ENCODE measurements around the gene ZFP3.

Gene ZFP3

DNA sequence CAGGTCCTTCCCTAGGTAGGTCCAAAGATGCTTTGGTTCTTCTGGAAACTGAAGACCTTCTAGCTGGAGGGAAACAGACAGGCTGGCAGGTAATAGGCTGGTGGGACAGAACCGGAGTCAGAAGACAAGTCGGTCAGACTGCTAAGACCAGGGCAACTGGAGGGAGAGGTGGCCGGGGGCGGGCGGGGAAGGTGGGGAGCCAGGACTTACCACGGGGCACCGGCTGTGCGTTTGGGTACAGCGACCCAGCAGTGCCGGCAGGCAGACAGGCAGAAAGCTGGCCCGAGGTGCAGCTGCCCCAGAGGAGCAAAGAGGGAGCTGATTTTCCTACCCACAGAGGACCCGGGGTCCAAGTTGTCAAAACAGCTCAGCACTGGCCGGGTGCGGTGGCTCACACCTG, 43.6 kb upstream of the ZFP3 start:
- Mint-ChIP-seq H3K36me3 (ENCODE audit: low read depth) (no peaks in the 10 kb centered on the region), H3K27me3 (ENCODE audit: low read depth) (peaks cover 45% of the 10 kb centered on the region), H3K4me1 (peaks cover 6% of the 10 kb centered on the region), H3K27ac (no peak overlapping the region), H3K4me3 (no peak overlapping the region), H3K9me3 (peaks cover under 1% of the 10 kb centered on the region)
- no peak for TF ChIP-seq CTCF (IDR thresholded peaks at IDR 0.05; ENCODE audit: unreplicated experiment in 3 of 3)

DNA sequence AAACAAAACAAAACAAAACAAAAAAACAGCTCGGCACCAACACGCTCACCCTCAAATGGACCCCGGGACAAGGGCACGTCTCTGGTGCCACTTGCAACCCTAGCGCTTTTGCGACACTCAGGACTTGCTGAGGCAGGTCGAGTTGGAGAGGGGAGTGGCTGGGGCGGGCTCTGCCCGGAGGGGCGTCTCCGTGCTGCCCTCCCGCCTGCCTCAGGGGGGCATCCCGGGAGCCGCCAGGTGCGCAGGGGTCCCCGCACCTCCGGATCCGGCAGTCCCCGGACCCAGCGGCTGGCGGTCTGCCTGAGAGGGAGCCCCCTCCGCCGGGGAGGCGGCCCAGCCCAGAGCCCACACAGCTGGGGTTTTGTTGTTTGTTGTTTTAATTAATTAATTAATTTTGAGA, 43.0 kb upstream of the ZFP3 start, which contains the start of gene SLC52A1:
Gene SLC52A1 (minus strand): TSS at position 112 of the 400 bp plus-strand sequence. CDS start 820 bp downstream, outside the sequence.
- Mint-ChIP-seq H3K9me3 (peaks cover 3% of the 10 kb centered on the region), H3K27ac (no peak within 1 kb of the TSS), H3K4me1 (peaks cover 6% of the 10 kb centered on the region), H3K36me3 (ENCODE audit: low read depth) (no peaks in the 10 kb centered on the region), H3K4me3 (no peak within 1 kb of the TSS), H3K27me3 (ENCODE audit: low read depth) (peaks cover 39% of the 10 kb centered on the region)
- no peak for TF ChIP-seq CTCF (IDR thresholded peaks at IDR 0.05; ENCODE audit: unreplicated experiment in 3 of 3)

GRCh38 chr17:5042157-5043022, 35.9 kb upstream of the ZFP3 start:
- no peak overlapping the region for H3K27ac Mint-ChIP-seq
- H3K4me3 Mint-ChIP-seq = no peak overlapping the region
- peaks cover 2% of the 10 kb centered on the region for H3K4me1 Mint-ChIP-seq
- H3K36me3 Mint-ChIP-seq (ENCODE audit: low read depth) = no peaks in the 10 kb centered on the region
- H3K27me3 Mint-ChIP-seq (ENCODE audit: low read depth) = peaks cover 10% of the 10 kb centered on the region
- H3K9me3 Mint-ChIP-seq = peaks cover 5% of the 10 kb centered on the region
- no peak for TF ChIP-seq CTCF (IDR thresholded peaks at IDR 0.05; ENCODE audit: unreplicated experiment in 3 of 3)

DNA sequence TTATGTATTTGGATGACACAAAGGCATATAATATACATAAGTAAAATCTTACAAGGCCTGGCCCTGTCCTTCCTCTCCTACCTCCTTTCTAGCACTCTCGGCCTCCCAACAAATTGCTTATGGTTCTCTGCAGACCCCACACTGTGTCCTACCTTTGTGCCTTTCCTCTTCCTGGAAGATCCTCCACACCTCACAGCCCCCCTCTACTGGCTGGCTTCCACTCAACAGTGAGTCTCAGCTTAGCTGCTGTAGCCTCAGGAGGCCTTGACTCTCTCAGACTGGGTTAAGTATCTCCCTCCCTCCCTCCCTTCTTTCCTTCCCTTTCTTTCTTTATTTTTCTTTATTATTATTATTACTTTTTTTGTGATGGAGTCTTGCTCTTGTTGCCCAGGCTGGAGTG, 34.7 kb upstream of the ZFP3 start:
- Mint-ChIP-seq H3K27ac (no peak overlapping the region), H3K9me3 (peaks cover 5% of the 10 kb centered on the region)

GRCh38 chr17:5044630-5045029, 33.6 kb upstream of the ZFP3 start:
- no peaks in the 10 kb centered on the region for H3K36me3 Mint-ChIP-seq (ENCODE audit: low read depth)
- H3K27ac Mint-ChIP-seq = no peak overlapping the region
- no peak for TF ChIP-seq CTCF (IDR thresholded peaks at IDR 0.05; ENCODE audit: unreplicated experiment in 3 of 3)
- no peak overlapping the region for H3K4me3 Mint-ChIP-seq
- H3K27me3 Mint-ChIP-seq (ENCODE audit: low read depth) = peaks cover 8% of the 10 kb centered on the region
- peaks cover 5% of the 10 kb centered on the region for H3K9me3 Mint-ChIP-seq
- H3K4me1 Mint-ChIP-seq = peaks cover 10% of the 10 kb centered on the region

More for the DNA sequence above, 34.7 kb upstream of the ZFP3 start:
- Mint-ChIP-seq H3K27me3 (ENCODE audit: low read depth) (peaks cover 8% of the 10 kb centered on the region), H3K4me3 (no peak overlapping the region), H3K36me3 (ENCODE audit: low read depth) (no peaks in the 10 kb centered on the region), H3K4me1 (peaks cover 6% of the 10 kb centered on the region)
- no peak for TF ChIP-seq CTCF (IDR thresholded peaks at IDR 0.05; ENCODE audit: unreplicated experiment in 3 of 3)

GRCh38 chr17:5045496-5045895, 32.8 kb upstream of the ZFP3 start:
- Mint-ChIP-seq H3K36me3 (ENCODE audit: low read depth) (no peaks in the 10 kb centered on the region), H3K9me3 (peaks cover 2% of the 10 kb centered on the region), H3K27ac (no peak overlapping the region), H3K4me3 (no peak overlapping the region), H3K4me1 (peaks cover 16% of the 10 kb centered on the region), H3K27me3 (ENCODE audit: low read depth) (peaks cover 8% of the 10 kb centered on the region)
- TF ChIP-seq CTCF (IDR thresholded peaks at IDR 0.05; ENCODE audit: unreplicated experiment in 3 of 3) = no peak

All from nephron (organoid).